ENCODE results near the gene LETMD1. TPM values are rescaled to one million over a fixed set of nuclear protein-coding genes. Genes with fewer than 3 reads are reported as not detected.

Gene LETMD1
- polyA plus RNA-seq, 2 of the 4 experiments (the other 2 are of a cell fraction), result 29.6 to 72.9 TPM

DNA sequence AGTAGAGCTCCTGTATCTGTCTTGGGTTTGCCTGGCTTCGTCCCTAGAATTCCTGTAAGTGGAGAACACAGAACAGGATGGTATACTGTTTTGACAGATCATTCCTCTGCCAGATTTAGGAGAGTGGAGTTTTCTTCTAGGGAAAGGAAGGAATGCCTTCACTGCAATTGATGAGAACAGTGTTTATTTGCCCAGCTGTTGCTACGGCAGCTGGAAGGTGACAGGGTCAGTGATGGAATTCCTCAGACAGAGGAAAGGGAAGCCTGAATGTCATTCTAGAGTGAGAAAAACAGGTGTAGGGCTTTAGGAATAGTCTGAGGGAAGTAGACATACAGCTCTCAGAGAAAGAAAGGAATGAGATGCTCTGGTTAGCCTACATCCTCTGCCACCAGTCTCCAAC, 23.5 kb downstream of the LETMD1 start:
- ChIA-PET POLR2A (interaction anchor here (0.6 to 1.3 kb wide), 2 partner anchors 12 to 15 kb away, joined by 3 to 4 read pairs; no protein-coding TSS in a partner anchor), CTCF (interaction anchor here (2.3 kb wide), 1 partner anchor 24 kb away, joined by 8 read pairs; the partner anchor contains the start of gene LETMD1)
- Histone ChIP-seq H3K9me3 (no peaks in the 10 kb centered on the region), H3K27ac (no peak overlapping the region), H3K4me3 (no peak overlapping the region), H3K4me2 (no peak overlapping the region), H3K4me1 (no peaks in the 10 kb centered on the region; the same call in 2 of the 3 replicates)
- no peak for ATAC-seq
- no peak for DNase-seq (ENCODE audit: low read depth in 1 of 2, low spot score in 1 of 2)
- 89% methylated on average over 2 of the region's 2 CpGs for WGBS (ENCODE audit: missing lambda C conversion rate)
- no peak for TF ChIP-seq ZFP36 (IDR thresholded peaks at IDR 0.05; ENCODE audit: borderline replicate concordance, partially characterized antibody)
- FAIRE-seq, result no peak

- Histone ChIP-seq H3K4me3 (no peak overlapping the region), H3K27ac (no peak overlapping the region), H3K4me1 (no peaks in the 10 kb centered on the region), H3K4me2 (no peak overlapping the region), H3K9me3 (no peaks in the 10 kb centered on the region)
- POLR2A ChIA-PET, result interaction anchor here (2.5 kb wide), 1 partner anchor 8 kb away, joined by 16 read pairs; the partner anchor contains the start of gene CSRNP2
- DNase-seq (ENCODE audit: low read depth in 1 of 2, low spot score in 1 of 2) (no peak), ATAC-seq (no peak), FAIRE-seq (no peak)
- CTCF ChIA-PET, result no interaction called here
- 90% methylated on average over 5 of the region's 5 CpGs for WGBS (ENCODE audit: missing lambda C conversion rate)
- no peak for TF ChIP-seq USF2 (IDR thresholded peaks at IDR 0.05)
- TF ChIP-seq NPAS2 (CRISPR knock-in tag; IDR thresholded peaks at IDR 0.05; ENCODE audit: borderline replicate concordance), result no peak
- TF ChIP-seq CHD4 (IDR thresholded peaks at IDR 0.05; ENCODE audit: borderline replicate concordance), result no peak
- TF ChIP-seq ZNF302 (CRISPR knock-in tag; IDR thresholded peaks at IDR 0.05), result no peak
- no peak for TF ChIP-seq RAD21 (conservative IDR thresholded peaks at IDR 0.05 in 1 of 2, IDR thresholded peaks at IDR 0.05 in 1 of 2)
- TF ChIP-seq ZSCAN20 (CRISPR knock-in tag; IDR thresholded peaks at IDR 0.05), result no peak
- no peak for TF ChIP-seq CEBPB (IDR thresholded peaks at IDR 0.05)
- TF ChIP-seq HMGXB4 (CRISPR knock-in tag; IDR thresholded peaks at IDR 0.05; ENCODE audit: borderline replicate concordance), result no peak
- no peak for TF ChIP-seq SMC3 (IDR thresholded peaks at IDR 0.05)
- TF ChIP-seq PHF8 (IDR thresholded peaks at IDR 0.05; ENCODE audit: borderline replicate concordance, low read depth), result no peak
- TF ChIP-seq FOSL2 (IDR thresholded peaks at IDR 0.05), result no peak
- no peak for TF ChIP-seq FOSL2 (CRISPR knock-in tag; IDR thresholded peaks at IDR 0.05)
- TF ChIP-seq HEYL (CRISPR knock-in tag; IDR thresholded peaks at IDR 0.05), result no peak
- TF ChIP-seq BCL3 (IDR thresholded peaks at IDR 0.05), result no peak
- TF ChIP-seq KDM1A (IDR thresholded peaks at IDR 0.05; ENCODE audit: low read depth), result no peak
- no peak for TF ChIP-seq HES2 (IDR thresholded peaks at IDR 0.05)
- TF ChIP-seq HOXA7 (CRISPR knock-in tag; IDR thresholded peaks at IDR 0.05), result no peak
- TF ChIP-seq MAFK (IDR thresholded peaks at IDR 0.05; ENCODE audit: partially characterized antibody), result no peak
- TF ChIP-seq, protein P1, sequence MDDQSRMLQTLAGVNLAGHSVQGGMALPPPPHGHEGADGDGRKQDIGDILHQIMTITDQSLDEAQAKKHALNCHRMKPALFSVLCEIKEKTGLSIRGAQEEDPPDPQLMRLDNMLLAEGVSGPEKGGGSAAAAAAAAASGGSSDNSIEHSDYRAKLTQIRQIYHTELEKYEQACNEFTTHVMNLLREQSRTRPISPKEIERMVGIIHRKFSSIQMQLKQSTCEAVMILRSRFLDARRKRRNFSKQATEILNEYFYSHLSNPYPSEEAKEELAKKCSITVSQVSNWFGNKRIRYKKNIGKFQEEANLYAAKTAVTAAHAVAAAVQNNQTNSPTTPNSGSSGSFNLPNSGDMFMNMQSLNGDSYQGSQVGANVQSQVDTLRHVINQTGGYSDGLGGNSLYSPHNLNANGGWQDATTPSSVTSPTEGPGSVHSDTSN (IDR thresholded peaks at IDR 0.05), result no peak
- no peak for TF ChIP-seq HOXB5 (CRISPR knock-in tag; IDR thresholded peaks at IDR 0.05)
Measured at GRCh38 chr12:51075390-51075789, 27.3 kb downstream of the LETMD1 start.
